Ovary (tissue), 9 donors: ENCODE data around the gene TMEM52B. TPM values are rescaled to one million over a fixed set of nuclear protein-coding genes. Genes with fewer than 3 reads are reported as not detected.

Source experiments
- DNase-seq, 5 donors: peaks; one replicate each; pipeline ENCODE4 v3.0.0-alpha.2; 2019 to 2020
- H3K27ac ChIP-seq, 2 donors: fragments of 200-600 bp; one replicate each; pipeline versions ENCODE4 v1.5.1 to v1.8.0; 2019 to 2022
- H3K27me3 ChIP-seq: fragments of 200-600 bp; one replicate; pipeline ENCODE4 v1.8.0; 2022
- H3K36me3 ChIP-seq: fragments of 200-600 bp; sonication (generic); one replicate; pipeline ENCODE4 v1.5.1; 2019
- H3K4me1 ChIP-seq: one replicate; pipeline ENCODE4 v1.8.1; 2013; ENCODE audit warnings: mild to moderate bottlenecking, moderate library complexity; ENCODE audit not compliant: insufficient read depth
- H3K4me3 ChIP-seq: fragments of 200-600 bp; sonication (generic); one replicate; pipeline ENCODE4 v1.5.1; 2017
- H3K9me3 ChIP-seq, 2 donors: fragments of 200-600 bp in 1 of 2; sonication (generic) in 1 of 2; one replicate each; pipeline versions ENCODE4 v1.5.1 to v1.8.1; 2013 to 2019; ENCODE audit warnings: mild to moderate bottlenecking in 1 of 2, moderate library complexity in 1 of 2
- EP300 ChIP-seq: sonication (generic); formaldehyde crosslinking; IDR thresholded peaks from one replicate; pipeline ENCODE4 v1.6.1; 2017; ENCODE audit warnings: antibody characterized with exemption
- POLR2A ChIP-seq: fragments of 450-650 bp; IDR thresholded peaks from one replicate; pipeline ENCODE4 v1.6.1; 2017; ENCODE audit warnings: antibody characterized with exemption, mild to moderate bottlenecking, moderate library complexity
- WGBS, 3 donors: extraction: QIAGEN DNeasy Blood & Tissue Kit in 1 of 3; methylation state at CpG; one replicate each; pipeline versions ENCODE4 v1.1.5 to v1.1.7; 2013 to 2017; 5-methylcytosine and 5-hydroxymethylcytosine counted together
- intact Hi-C, 4 donors: fragments of 100-400 bp; cut with DNase I; formaldehyde crosslinking; loops; one replicate each; pipeline versions ENCODE4 v1.11.0 to v1.15.1; 2022 to 2023
- polyA plus RNA-seq, 2 donors: library from polyadenylated mRNA; stranded (reverse); fragments of 200-250 nt in 1 of 2; fragments of 350-450 nt in 1 of 2; fragmentation: Illumina TruSeq in 1 of 2; extraction: RNeasy Lipid Tissue Mini Kit (QIAGEN cat#74804) in 1 of 2; gene quantifications; one replicate each; pipeline ENCODE4 v1.2.3, GENCODE V29; 2013 to 2014
- total RNA-seq, 7 donors: library from RNA; depleted of rRNA in 2 of 7; stranded (reverse); fragments of >200 nt in 2 of 7; fragmentation: NEBNext Ultra II Directional in 3 of 7; extraction: Animal tissue kit (Norgen Biotek cat#: 25700) in 3 of 7; gene quantifications; one replicate each; pipeline versions ENCODE4 v1.1.0 to v1.2.4, GENCODE V29; 2016 to 2023
- TF ChIP-seq, protein P1 (sequence below), 3 donors: fragments of 450-650 bp in 2 of 3; fragments of 200-600 bp in 1 of 3; IDR thresholded peaks; one replicate each; pipeline versions ENCODE4 v1.5.1 to v1.8.0; 2016 to 2022; ENCODE audit warnings: antibody characterized with exemption in 3 of 3, mild to moderate bottlenecking in 1 of 3
- donor health status: DM: no; HTN: no; CAD: no; lungs with moderate emphysema.
- donor health status: DM: no; HTN: no; CAD: no.
- donor health status: Bipolar disorder and iron deficiency.
- donor health status: DM: yes; HTN: yes; CAD: no.
- donor health status: DM: no; HTN: no; CAD: no.
- donor health status: DM: yes; HTN: yes; CAD: no.

The TMEM52B gene
- total and polyA plus RNA-seq, 9 donors, result 0.04 to 0.69 (median 0.09) TPM; not detected in 5

DNA sequence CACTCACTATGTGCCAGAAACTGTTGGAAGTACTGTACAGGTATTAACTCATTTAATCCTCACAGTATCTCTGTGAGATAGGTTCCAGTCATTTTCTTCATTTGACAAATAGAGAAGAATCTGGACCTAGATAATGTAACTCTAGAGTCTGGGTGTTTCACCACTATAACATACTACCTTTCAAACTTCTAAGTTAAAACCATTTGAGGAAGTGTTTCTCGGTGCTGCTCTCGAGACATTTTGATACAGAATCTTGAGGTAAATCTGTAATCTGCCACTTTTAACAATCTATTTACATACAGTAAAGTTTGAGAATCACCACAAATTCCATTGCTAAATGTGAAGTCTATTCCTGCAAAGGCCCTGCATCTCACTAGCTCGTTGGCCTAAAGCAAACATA, 15.7 kb upstream of the TMEM52B start:
- Histone ChIP-seq H3K36me3 (no peaks in the 10 kb centered on the region), H3K4me3 (no peak overlapping the region), H3K27ac (no peak overlapping the region), H3K4me1 (no peaks in the 10 kb centered on the region), H3K27me3 (no peaks in the 10 kb centered on the region), H3K9me3 (no peaks in the 10 kb centered on the region)
- no peak for DNase-seq
- 85 to 89% (median 87%) methylated on average over 3 of the region's 3 CpGs for WGBS, 3 donors
- TF ChIP-seq, protein P1, sequence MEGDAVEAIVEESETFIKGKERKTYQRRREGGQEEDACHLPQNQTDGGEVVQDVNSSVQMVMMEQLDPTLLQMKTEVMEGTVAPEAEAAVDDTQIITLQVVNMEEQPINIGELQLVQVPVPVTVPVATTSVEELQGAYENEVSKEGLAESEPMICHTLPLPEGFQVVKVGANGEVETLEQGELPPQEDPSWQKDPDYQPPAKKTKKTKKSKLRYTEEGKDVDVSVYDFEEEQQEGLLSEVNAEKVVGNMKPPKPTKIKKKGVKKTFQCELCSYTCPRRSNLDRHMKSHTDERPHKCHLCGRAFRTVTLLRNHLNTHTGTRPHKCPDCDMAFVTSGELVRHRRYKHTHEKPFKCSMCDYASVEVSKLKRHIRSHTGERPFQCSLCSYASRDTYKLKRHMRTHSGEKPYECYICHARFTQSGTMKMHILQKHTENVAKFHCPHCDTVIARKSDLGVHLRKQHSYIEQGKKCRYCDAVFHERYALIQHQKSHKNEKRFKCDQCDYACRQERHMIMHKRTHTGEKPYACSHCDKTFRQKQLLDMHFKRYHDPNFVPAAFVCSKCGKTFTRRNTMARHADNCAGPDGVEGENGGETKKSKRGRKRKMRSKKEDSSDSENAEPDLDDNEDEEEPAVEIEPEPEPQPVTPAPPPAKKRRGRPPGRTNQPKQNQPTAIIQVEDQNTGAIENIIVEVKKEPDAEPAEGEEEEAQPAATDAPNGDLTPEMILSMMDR (IDR thresholded peaks at IDR 0.05), result no peak
- TF ChIP-seq POLR2A, result no peak
- intact Hi-C loops, result no loop called here

DNA sequence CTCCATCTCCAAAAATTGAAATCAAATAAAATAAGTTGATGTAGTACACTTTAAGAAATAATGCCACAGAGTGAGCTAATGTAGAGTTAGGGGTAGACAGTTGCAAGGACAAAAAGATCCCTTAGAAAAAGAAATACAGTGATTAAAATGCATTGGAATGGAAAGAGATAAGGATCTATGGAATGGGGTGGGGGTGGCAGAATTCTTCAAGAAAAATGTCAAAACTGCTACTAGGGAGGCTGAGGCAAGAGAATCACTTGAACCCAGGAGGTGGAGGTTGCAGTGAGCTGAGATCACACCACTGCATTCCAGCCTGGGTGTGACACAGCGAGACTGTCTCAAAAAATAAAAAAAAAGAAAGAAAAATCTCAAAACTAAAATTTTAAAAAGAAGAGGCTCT, 13.4 kb upstream of the TMEM52B start:
- no peak overlapping the region for H3K27ac ChIP-seq
- intact Hi-C loops, result no loop called here
- WGBS, 3 donors, result 3 to 44% (median 43%) methylated on average over 1 of the region's 1 CpG
- H3K27me3 ChIP-seq, result no peaks in the 10 kb centered on the region
- H3K4me3 ChIP-seq, result no peak overlapping the region
- H3K9me3 ChIP-seq, result no peaks in the 10 kb centered on the region
- H3K4me1 ChIP-seq, result no peaks in the 10 kb centered on the region
- DNase-seq, result no peak
- H3K36me3 ChIP-seq, result no peaks in the 10 kb centered on the region
- TF ChIP-seq, protein P1 (IDR thresholded peaks at IDR 0.05), result no peak
- TF ChIP-seq EP300 (no peak), POLR2A (no peak)

DNA sequence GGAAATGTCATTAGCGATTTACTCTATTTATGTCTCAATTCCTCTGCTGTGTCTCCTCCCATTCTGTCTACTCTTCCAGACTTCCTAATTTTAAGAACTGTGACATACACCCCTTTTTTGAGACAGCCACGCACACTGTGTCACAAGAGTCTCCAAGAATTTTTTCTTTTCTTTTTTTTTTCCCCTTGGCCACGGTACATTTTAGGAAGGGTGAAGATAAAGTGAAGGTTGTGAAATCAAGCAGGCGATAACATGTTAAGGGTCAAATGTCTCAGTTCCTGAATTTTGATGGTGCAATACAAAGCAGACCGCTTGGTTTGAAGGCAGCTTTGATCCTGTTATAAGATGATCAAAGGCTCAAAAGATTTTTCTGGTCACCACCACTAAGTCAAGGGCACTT, 11.2 kb upstream of the TMEM52B start:
- 58 to 63% (median 60%) methylated on average over 5 of the region's 5 CpGs for WGBS, 3 donors
- DNase-seq, result no peak
- Histone ChIP-seq H3K4me3 (no peak overlapping the region), H3K27me3 (no peaks in the 10 kb centered on the region), H3K9me3 (no peaks in the 10 kb centered on the region), H3K4me1 (no peaks in the 10 kb centered on the region), H3K27ac (no peak overlapping the region), H3K36me3 (no peaks in the 10 kb centered on the region)
- intact Hi-C loops, result no loop called here
- TF ChIP-seq POLR2A (no peak), EP300 (no peak)
- TF ChIP-seq, protein P1 (IDR thresholded peaks at IDR 0.05), result no peak

DNA sequence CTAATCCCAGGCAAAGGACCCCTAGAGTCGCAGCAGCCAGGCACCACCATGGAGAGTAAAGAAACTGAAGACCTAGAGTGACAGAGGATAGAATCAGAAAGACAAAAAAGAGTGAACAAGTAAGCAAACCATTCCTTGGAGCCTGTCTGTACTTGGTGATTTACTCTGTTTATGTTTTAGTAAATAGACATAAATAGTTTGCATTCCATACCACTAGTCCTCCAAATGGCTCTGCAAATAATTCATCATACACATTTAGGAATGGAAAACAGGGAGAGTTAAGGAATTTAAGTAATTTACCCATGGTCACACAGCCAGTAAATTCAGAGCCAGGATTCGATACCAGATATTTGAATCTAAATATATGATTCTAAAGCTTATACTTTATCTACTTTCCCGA, 9.7 kb upstream of the TMEM52B start:
- no peaks in the 10 kb centered on the region for H3K4me1 ChIP-seq
- 27 to 37% (median 28%) methylated on average over 3 of the region's 3 CpGs for WGBS, 3 donors
- H3K9me3 ChIP-seq, result no peaks in the 10 kb centered on the region
- DNase-seq, result no peak
- no peak overlapping the region for H3K4me3 ChIP-seq
- TF ChIP-seq, protein P1 (IDR thresholded peaks at IDR 0.05), result no peak
- TF ChIP-seq EP300 (no peak), POLR2A (no peak)
- intact Hi-C loops, result no loop called here
- H3K27ac ChIP-seq, result no peak overlapping the region
- no peaks in the 10 kb centered on the region for H3K27me3 ChIP-seq
- no peaks in the 10 kb centered on the region for H3K36me3 ChIP-seq

DNA sequence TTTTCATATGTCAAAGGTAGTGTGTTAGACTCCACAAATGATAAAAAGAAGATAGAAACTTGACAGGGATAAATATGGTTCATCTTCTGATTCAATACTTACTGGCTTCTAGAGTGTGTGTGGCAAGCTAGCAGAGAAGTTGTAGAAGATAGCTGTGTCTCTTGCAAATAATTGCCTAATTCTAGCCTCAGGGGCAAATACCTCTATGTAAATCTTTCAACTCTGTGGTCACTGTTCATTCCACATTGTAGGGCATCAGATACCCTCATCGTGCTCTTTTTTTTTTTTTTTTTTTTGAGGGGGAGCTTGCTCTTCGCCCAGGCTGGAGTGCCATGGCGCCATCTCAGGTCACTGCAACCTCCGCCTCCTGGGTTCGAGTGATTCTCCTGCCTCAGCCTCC, 8.6 kb upstream of the TMEM52B start:
- intact Hi-C loops, result no loop called here
- Histone ChIP-seq H3K4me3 (no peak overlapping the region), H3K27ac (no peak overlapping the region), H3K27me3 (no peaks in the 10 kb centered on the region), H3K36me3 (no peaks in the 10 kb centered on the region), H3K9me3 (no peaks in the 10 kb centered on the region), H3K4me1 (no peaks in the 10 kb centered on the region)
- 89 to 95% (median 91%) methylated on average over 5 of the region's 5 CpGs for WGBS, 3 donors
- TF ChIP-seq EP300 (no peak), POLR2A (no peak)
- TF ChIP-seq, protein P1 (IDR thresholded peaks at IDR 0.05), result no peak
- DNase-seq, result no peak
